GM10847 (cell line): ENCODE results near the gene CDK9.

Experiments used
- POLR2A ChIP-seq: IDR thresholded peaks from 2 replicates; pipeline ENCODE4 v1.6.1; 2011; ENCODE audit not compliant: insufficient read length; ENCODE audit errors: extremely low read depth

CDK9 gene

DNA sequence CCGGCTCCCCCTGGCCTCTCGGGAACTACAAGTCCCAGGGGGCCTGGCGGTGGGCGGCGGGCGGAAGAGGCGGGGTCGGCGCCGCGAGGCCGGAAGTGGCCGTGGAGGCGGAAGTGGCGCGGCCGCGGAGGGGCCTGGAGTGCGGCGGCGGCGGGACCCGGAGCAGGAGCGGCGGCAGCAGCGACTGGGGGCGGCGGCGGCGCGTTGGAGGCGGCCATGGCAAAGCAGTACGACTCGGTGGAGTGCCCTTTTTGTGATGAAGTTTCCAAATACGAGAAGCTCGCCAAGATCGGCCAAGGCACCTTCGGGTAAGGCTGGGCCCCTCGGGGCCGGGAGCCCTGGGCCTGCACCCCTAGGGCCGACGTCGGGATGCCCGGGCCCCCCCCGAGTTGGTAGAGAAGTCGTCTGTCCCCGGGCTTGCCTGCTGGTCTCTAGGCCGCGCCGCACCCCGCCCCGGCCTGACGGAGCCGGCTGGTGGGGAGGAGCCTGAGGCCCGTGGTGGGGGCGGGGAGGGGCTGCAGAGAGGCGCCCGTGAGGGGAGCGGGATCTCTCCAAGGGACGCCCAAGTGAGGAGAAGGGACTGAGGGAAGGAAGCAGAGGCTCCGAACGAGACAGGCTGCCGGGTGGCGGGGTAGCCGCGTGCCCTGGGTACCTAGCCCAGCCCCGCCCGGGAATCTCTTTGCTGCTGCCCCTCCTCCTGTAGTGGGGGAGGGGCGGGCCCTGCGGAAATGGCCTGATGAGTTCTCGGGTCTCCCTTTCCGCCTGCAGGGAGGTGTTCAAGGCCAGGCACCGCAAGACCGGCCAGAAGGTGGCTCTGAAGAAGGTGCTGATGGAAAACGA is at the start of gene CDK9:
Gene CDK9 (plus strand): TSS at position 102 of the 840 bp plus-strand sequence. CDS start 115 bp downstream, at position 217.
- peak; percentile 65 for TF ChIP-seq POLR2A

- no peak for TF ChIP-seq POLR2A
These were observed 47.2 kb upstream of the CDK9 start for GRCh38 chr9:127738666-127739065.

- no peak for TF ChIP-seq POLR2A
These were observed 46.1 kb upstream of the CDK9 start for GRCh38 chr9:127739614-127740330.

GRCh38 chr9:127741831-127742434 is 43.9 kb upstream of the CDK9 start:
- TF ChIP-seq POLR2A = no peak

DNA sequence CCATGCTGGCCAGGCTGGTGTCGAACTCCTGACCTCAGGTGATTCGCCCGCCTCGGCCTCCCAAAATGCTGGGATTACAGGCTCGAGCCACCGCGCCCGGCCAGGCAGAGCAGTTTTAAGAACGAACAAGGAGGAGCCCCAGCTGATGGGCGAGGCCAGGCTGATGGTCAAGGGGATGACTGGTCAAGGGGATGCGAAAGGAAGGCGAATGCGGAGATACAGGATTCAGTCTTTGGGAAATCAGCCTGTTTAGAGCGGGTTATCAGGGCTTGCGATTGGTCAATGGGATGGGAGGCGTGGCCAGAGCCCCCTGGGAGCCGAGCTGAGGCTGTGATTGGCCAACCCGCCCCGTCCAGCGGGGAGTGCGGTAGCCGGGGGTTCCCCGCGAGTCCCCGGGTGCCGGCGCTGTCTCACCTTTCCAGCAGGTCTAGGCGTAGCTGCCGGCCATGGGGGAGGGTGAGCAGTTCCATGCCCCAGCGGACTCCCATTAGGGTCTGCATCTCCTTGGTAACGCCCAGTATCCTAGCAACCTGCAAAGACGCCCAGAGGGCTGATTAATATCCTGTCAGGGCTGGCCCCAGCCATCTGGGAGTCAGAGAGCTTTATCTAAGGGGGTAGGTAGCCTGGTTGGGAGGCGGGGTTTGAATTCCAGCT is 43.3 kb upstream of the CDK9 start:
- no peak for TF ChIP-seq POLR2A

GRCh38 chr9:127744398-127745110 is 41.3 kb upstream of the CDK9 start:
- no peak for TF ChIP-seq POLR2A

- no peak for TF ChIP-seq POLR2A
These were observed 38.8 kb upstream of the CDK9 start for GRCh38 chr9:127746959-127747569.

- no peak for TF ChIP-seq POLR2A
These were observed 36.6 kb upstream of the CDK9 start for GRCh38 chr9:127749090-127749787.

GRCh38 chr9:127751269-127752054 is 34.4 kb upstream of the CDK9 start:
- TF ChIP-seq POLR2A = no peak

DNA sequence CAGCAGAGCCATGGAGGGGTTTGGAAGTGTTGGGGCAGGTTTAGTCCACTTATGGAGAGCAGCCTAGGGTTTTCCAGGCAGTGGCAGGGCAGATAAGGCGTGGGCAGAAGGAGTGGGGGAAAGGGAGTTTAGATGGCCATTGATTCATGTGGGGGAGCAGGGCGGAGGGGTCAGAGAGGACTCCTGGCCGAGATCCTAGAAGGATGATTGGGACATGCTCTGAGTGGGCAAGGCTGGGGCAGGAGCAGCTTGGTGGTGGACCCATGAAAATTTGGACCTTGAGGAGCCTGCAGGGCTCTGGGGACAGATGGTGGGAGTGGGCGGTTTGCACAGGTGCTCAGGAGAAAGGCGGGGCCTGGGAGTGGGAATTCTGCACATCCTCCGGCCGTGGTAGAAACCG is 32.7 kb upstream of the CDK9 start:
- TF ChIP-seq POLR2A = no peak

GRCh38 chr9:127753622-127754021 is 32.2 kb upstream of the CDK9 start:
- TF ChIP-seq POLR2A = no peak

DNA sequence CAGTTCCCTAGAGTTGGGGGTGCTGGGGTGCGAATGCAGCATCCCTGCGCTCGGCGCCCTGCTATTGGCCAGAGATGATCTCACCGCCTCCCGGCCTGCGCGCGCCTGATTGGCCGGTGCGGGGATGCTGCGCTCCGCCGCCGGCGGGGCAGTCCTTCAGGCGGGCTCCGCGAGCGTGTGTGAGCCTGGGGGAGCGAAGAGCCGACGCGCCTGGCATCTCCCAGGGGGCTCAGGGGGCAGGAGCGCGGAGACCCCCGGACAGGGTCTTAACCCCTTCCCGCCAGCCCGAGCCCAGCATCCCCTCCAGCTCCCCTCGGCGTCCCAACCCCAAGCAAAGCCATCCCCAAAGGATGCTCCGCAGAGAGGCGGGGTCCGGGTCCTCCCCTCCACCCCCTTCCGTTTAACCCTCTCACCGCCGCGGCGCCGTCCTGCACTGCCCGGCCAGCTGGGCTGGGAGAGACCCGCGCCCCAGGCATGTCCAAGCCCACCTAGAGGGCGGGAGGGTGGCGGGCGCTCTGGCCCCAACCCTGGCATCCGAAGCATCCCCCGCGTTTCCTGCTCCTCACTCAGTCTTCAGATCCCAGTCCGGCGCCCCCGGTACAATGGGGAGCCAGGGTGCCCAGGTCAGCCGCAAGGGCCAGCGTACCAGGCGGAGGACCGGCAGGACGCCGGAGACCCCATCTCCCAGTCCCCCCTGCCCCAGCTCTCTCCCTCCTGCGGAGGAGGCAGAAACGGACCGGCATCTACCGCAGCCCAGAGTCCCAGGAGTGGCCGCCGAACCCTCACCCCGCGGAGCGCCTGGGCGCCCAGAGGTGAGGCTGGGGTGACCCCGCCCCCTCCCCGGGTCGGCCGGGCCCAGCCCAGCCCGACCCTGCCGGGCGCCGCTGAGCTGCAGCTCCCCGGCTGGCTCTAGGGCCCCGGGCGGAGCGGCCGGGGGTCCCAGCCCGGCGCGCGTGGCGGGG is 31.5 kb upstream of the CDK9 start:
- no peak for TF ChIP-seq POLR2A
